Left lung (tissue), 10 donors: ENCODE data around the gene CDKN2B. TPM values are rescaled to one million over a fixed set of nuclear protein-coding genes. Genes with fewer than 3 reads are reported as not detected.

ENCODE experiments used
- ATAC-seq: fragments of 200-7000 bp; cut with Tn5 transposase; one replicate; pipeline ENCODE4 v1.9.1; 2020; ENCODE audit warnings: moderate library complexity
- DNase-seq, 4 donors: peaks; one replicate each; pipeline ENCODE4 v3.0.0-alpha.2; 2013 to 2020
- H3K27ac ChIP-seq, 2 donors: fragments of 200-600 bp; sonication (generic) in 1 of 2; one replicate each; pipeline versions ENCODE4 v1.5.0 to v1.8.0; 2020 to 2021
- H3K27me3 ChIP-seq, 2 donors: fragments of 200-600 bp; sonication (generic) in 1 of 2; one replicate each; pipeline versions ENCODE4 v1.5.0 to v1.8.0; 2020 to 2021
- H3K36me3 ChIP-seq, 2 donors: fragments of 200-600 bp; sonication (generic) in 1 of 2; one replicate each; pipeline versions ENCODE4 v1.5.0 to v1.8.0; 2020 to 2021
- H3K4me1 ChIP-seq, 2 donors: fragments of 200-600 bp; one replicate each; pipeline ENCODE4 v1.8.0; 2021
- H3K4me3 ChIP-seq, 2 donors: fragments of 200-600 bp; sonication (generic) in 1 of 2; one replicate each; pipeline versions ENCODE4 v1.5.0 to v1.8.0; 2020 to 2021; ENCODE audit warnings: mild to moderate bottlenecking in 1 of 2
- H3K9me3 ChIP-seq, 2 donors: fragments of 200-600 bp; sonication (generic) in 1 of 2; one replicate each; pipeline versions ENCODE4 v1.5.0 to v1.8.0; 2020 to 2021
- CTCF ChIP-seq, 2 donors: fragments of 200-600 bp; sonication (generic) in 1 of 2; IDR thresholded peaks; one replicate each; pipeline versions ENCODE4 v1.5.0 to v1.8.0; 2021; ENCODE audit warnings: antibody characterized with exemption in 2 of 2
- intact Hi-C, 2 donors: fragments of 100-400 bp; cut with DNase I; formaldehyde crosslinking; loops; one replicate each; pipeline versions ENCODE4 v1.11.2 to v1.14.2; 2022
- polyA plus RNA-seq, 6 donors: library from polyadenylated mRNA; unstranded; fragments of 120-200 nt; gene quantifications; one replicate each; pipeline ENCODE4 v1.2.1, GENCODE V29; 2013; ENCODE audit not compliant: insufficient read length in 6 of 6
- total RNA-seq, 2 donors: library from RNA; stranded (reverse); fragmentation: NEBNext Ultra II Directional; extraction: Animal tissue kit (Norgen Biotek cat#: 25700); gene quantifications; one replicate each; pipeline ENCODE4 v1.2.1, GENCODE V29; 2021
- donor health status: DM: no; HTN: yes; CAD: no.
- donor health status: DM: no; HTN: no; CAD: no.

Gene CDKN2B
- total and polyA plus RNA-seq, 8 donors, result 0.06 to 75.6 (median 0.14) TPM; not detected in 1

GRCh38 chr9:21974722-21975409 is 34.2 kb downstream of the CDKN2B start:
- no peaks in the 10 kb centered on the region for H3K36me3 ChIP-seq

GRCh38 chr9:21974343-21974721 is 34.8 kb downstream of the CDKN2B start:
- peak overlapping the region; percentile 4 to 31 for H3K4me3 ChIP-seq
- ATAC-seq (no peak), DNase-seq (no peak)
- H3K4me1 ChIP-seq, result peaks cover 12 to 19% of the 10 kb centered on the region in 2 donors
- no peaks in the 10 kb centered on the region for H3K9me3 ChIP-seq
- no peaks in the 10 kb centered on the region for H3K36me3 ChIP-seq
- intact Hi-C loops, result no loop called here
- no peak for TF ChIP-seq CTCF (IDR thresholded peaks at IDR 0.05)
- no peak overlapping the region for H3K27ac ChIP-seq
- peaks cover 98 to 100% of the 10 kb centered on the region in 2 donors for H3K27me3 ChIP-seq

More at GRCh38 chr9:21974722-21975409, 34.2 kb downstream of the CDKN2B start:
- ATAC-seq (peak; percentile 84), DNase-seq (peak in 1 of 4 donors; percentile 84)
- H3K4me1 ChIP-seq, result peaks cover 12 to 19% of the 10 kb centered on the region in 2 donors
- TF ChIP-seq CTCF (IDR thresholded peaks at IDR 0.05), result no peak
- peak overlapping the region; percentile 4 to 31 for H3K4me3 ChIP-seq
- H3K27ac ChIP-seq, result no peak overlapping the region
- intact Hi-C loops, result no loop called here
- H3K27me3 ChIP-seq, result peaks cover 98 to 100% of the 10 kb centered on the region in 2 donors
- no peaks in the 10 kb centered on the region for H3K9me3 ChIP-seq

- no peak for ATAC-seq
- TF ChIP-seq CTCF (IDR thresholded peaks at IDR 0.05), result no peak
- no peak for DNase-seq
- intact Hi-C loops, result no loop called here
- Histone ChIP-seq H3K27me3 (peaks cover 99 to 100% of the 10 kb centered on the region in 2 donors), H3K27ac (no peak overlapping the region), H3K36me3 (no peaks in the 10 kb centered on the region), H3K4me3 (no peak overlapping the region), H3K9me3 (no peaks in the 10 kb centered on the region), H3K4me1 (peaks cover 12 to 26% of the 10 kb centered on the region in 2 donors)
Observed at GRCh38 chr9:21972361-21972760, 36.7 kb downstream of the CDKN2B start.

- H3K27ac ChIP-seq, result no peak overlapping the region
- intact Hi-C loops, result no loop called here
- H3K36me3 ChIP-seq, result no peaks in the 10 kb centered on the region
- peaks cover 99 to 100% of the 10 kb centered on the region in 2 donors for H3K27me3 ChIP-seq
- ATAC-seq (no peak), DNase-seq (peak in 1 of 4 donors; percentile 67)
- H3K4me1 ChIP-seq, result peaks cover 12 to 26% of the 10 kb centered on the region in 2 donors
- H3K9me3 ChIP-seq, result no peaks in the 10 kb centered on the region
- no peak overlapping the region for H3K4me3 ChIP-seq
- TF ChIP-seq CTCF (IDR thresholded peaks at IDR 0.05), result no peak
Observed at GRCh38 chr9:21970800-21971640, 38.1 kb downstream of the CDKN2B start.
